ENCODE results near the gene OR4D9.
A peak's percentile ranks its signal among the peaks of the same experiment; 100 is the strongest.
"Not testable (repeated sequence)": the region's sequence is repeated elsewhere in the genome, so short reads cannot be mapped to it uniquely, and the experiment has no call there.

Gene OR4D9
- 0.05 to 0.13 reads per million in 2 donors for total RNA-seq

DNA sequence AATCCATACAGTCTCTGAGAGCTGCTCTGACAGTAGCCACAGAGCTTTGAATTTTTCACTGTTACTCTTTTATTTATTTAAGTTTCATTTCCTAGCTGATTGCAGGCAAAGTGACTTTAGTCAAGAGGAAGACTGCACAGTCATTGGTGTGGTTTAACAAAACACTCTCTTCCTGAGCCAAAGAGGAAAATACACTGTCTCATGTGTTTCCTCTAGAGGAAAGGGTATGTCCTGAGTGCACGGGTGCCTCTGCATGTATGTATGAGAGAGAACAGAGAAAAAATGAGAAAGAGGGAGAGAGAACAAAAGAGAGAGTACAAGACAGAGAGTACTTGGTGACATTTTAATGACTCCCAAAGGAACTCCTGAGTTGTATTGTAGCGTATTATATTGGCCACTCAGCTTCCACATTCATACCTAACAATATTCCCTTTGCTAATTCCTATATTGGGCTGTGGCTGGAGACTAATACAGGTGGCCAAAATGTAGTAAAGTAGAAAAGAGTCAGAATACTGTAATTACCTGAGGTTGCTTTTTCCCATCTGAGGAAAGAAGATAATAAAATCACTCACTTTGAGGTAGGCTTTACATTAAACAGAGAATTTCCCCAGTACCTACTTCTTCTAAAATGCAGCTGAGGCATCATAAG lies at the start of gene OR4D9:
TSS of gene OR4D9 (plus strand) at position 599 of the 649 bp plus-strand sequence. CDS start 3,374 bp downstream, outside the sequence.
- no peak for DNase-seq

DNA sequence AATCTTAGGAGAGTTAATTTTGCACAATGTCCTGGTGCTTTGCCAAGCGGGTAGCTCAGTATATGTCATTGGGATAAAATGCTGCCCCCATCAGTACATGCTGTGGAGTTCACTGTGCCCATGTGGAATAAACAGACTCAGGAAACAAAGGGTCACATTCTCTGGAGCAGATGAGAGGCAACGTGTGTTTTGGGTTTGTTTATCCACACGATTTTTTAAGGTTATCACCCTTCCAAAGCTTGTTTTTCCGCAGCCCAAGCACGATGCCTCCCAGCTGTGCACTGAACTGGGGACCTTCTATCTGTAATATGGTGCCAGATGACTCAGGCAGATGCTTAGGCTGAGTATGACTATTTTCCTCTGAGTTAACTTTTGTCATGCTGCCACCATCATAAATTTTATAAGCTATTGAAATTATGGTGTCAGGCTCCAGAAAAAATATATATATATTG lies 48.1 kb upstream of the OR4D9 start:
- DNase-seq: no peak

DNA sequence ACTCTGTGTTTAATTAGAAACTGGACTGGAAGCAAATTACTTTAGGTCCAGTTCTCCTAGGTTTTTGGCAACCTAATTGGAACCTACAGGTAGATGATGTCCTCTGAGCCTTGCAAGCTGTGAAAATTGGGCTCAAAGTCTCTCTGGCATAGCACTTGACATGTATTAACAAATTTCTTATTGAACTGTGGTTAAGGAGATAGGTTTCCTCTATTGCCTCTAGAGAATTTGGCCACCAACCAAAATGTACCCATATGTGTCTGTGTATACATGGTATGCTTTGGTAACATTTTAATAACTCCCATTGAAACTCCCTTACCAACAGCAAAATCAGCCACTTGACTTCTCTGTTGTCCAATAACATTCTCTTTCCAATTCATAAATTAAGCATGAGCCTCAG lies 38.3 kb upstream of the OR4D9 start, which contains the start of gene OR4D10:
TSS of gene OR4D10 (plus strand) at position 301 of the 400 bp plus-strand sequence. CDS start 4,115 bp downstream, outside the sequence.
- no peak for DNase-seq

DNA sequence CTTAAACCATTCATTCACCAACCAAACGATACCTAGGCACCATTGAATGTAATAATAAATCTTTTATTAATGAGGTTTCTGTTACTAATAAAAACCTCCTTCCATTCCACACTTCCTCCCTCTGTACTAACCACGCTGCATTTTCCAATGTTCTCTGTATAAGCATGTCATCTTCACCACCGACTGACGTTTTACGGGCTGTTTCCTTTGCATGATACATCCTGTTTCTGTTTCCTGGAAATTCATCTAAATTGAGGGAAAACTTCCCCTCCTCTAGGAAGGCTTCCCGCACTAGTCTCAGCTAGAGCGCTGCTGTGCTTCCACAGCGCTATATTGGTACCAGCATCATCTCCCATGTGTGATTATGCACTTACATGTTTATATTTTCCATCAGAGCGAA lies 36.2 kb upstream of the OR4D9 start:
- no peak for DNase-seq

DNA sequence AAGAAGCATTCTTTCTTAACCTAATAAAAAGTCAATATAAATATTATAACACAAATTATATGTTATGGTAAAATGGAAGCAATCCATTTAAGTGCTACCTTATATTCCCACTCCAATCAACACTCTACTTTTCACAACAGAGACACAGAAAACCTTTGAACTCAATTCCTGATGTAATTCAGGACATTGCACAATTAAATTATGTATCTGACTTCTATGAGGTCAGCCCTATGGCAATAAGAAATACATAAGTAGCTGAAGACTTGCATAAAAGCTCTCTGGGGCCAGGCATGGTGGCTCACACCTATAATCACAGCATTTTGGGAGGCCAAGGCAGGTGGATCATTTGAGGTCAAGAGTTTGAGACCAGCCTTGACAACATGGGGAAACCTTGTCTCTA lies 31.4 kb upstream of the OR4D9 start:
- DNase-seq: no peak

DNA sequence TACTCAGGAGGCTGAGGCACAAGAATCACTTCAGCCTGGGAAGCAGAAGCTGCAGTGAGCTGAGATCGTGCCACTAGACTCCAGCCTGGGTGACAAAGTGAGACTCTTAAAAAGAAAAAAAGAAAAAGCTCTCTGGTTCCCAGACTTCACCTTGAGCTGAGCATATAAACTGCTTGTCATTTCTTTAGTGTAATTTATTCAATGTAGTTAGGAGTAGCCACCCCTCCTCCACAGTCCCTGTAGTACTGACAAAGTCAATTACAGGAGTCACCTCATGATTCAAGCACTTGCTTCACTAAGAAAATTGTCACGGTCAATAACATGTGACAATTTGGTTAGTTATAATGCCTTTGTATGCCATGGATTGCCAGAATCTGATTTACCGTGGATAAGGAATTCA lies 31.0 kb upstream of the OR4D9 start:
- no peak for DNase-seq

DNA sequence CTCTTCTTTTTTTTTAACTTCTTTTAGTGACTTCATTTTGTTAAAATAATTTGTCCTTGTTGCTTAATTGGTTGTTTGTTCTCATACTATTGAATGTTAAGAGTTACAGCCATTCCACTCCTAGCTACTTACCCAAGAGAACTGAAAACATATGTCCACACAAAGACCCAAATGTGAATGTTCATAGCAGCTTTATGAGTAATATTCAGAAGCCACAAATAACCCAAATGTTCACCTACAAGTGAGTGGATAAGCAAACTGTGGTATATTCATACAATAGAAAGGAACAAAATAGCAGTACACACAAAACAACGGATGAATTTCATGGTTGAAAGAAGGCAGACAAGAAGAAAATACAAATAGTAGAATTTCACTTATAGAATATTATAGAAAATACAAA lies 9.4 kb upstream of the OR4D9 start:
- DNase-seq: no peak

DNA sequence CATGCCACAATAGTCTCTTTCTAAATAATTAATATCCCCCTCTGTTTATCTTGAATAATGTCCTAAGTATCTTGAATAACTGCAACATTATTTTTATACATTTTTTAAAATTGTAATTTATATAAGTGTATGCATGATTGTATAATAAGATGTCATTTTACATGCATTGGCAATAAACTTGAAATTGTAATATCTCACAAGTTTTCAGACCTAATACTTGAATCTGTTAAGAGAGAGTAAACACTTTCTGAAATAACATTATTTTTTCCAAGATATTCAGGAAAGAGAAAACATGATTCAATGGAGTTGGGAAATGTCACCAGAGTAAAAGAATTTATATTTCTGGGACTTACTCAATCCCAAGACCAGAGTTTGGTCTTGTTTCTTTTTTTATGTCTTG lies 8.1 kb upstream of the OR4D9 start, which contains the start of gene OR4D11:
TSS of gene OR4D11 (plus strand) at position 301 of the 400 bp plus-strand sequence. CDS start at position 301, 0 bp downstream.
- DNase-seq: no peak

DNA sequence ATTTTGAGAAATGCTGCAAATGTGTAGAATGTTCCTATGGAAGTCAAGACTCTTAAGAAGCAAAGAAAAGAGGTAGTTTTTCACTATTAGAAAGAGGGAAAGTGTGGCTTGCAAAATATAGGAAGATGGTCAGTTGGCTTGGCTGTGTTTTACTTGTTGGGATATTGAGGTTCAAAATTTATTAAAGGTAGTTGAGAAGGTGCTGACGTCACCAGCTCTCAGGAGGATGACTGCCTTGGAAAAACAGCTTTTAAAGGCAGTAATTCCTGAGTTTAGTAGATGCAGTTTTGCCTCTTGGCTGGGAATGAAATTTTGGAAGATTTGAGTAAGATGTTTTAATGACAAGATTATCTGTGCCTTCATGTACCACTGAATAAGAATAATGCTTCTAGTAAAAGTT lies 336 bp downstream of the OR4D9 start:
- no peak for DNase-seq

DNA sequence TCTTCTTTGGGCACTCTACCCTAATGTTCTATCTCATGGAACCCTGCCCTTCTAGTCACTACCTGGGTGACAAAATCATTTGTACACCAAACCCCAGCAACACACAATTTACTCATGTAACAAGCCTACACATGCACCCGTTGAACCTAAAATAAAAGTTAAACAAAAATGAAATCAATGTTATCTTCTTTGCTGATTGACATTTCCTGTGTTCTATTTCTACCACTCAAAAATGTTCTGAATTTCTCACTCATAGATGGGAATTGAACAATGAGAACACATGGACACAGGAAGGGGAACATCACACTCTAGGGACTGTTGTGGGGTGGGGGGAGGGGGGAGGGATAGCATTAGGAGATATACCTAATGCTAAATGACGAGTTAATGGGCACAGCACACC lies 8.8 kb downstream of the OR4D9 start:
- not testable (repeated sequence) for DNase-seq

DNA sequence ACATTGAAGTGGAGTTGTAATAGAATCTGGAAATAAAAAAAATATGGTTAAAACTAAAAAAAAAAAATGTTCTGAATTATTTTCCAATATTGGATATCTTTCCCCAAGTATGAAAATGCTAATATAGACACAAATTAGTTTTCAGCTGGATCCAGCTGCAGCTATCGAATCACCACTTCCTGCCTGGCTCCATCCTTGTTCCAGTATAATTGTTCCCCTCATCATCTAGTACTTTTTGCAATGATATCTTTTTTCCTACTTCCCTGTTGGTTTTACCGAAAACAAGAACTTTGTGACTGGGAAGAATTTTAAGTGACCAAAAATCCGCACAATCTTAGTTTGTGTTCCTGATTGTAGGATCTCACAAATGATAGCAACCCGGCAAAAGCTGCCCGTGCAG lies 9.4 kb downstream of the OR4D9 start:
- no peak for DNase-seq

DNA sequence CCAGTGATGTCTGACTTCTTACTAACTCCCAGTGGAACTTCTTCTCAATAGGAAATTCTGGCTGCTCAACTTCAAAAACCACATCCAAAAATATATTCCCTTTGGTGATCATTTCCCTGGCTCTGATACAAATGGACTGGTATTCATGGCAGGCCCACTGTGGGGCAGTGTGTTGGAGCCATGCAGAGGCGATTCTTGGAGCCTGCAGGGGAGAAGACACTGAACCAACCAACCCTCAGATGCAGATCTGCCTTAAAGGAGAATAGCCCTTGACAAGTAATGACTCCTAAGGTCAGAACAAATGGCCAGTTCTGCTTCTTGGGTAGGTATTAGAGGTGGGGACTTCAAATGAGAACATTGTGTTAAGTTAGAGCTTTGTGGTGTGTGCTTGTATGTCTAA lies 12.2 kb downstream of the OR4D9 start:
- DNase-seq: no peak

DNA sequence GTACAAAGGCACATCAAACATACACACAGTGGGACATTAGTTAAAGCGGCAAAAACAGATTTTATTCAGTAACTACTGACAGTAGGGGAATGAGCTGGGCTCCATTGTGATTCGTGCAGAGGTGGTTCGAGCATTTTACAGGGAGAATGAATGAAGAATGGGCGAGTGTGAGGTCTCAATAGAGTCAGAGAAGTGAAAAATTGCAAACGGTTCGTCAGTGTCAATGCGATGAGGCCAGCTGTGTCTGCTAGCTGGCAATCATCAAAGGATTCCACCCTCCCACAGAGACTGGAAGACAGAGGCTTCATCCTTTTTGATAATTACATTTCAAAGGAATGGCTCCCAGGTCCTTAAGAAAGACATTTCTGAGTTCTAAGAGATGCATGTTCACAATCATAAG lies 17.4 kb downstream of the OR4D9 start:
- DNase-seq: no peak

DNA sequence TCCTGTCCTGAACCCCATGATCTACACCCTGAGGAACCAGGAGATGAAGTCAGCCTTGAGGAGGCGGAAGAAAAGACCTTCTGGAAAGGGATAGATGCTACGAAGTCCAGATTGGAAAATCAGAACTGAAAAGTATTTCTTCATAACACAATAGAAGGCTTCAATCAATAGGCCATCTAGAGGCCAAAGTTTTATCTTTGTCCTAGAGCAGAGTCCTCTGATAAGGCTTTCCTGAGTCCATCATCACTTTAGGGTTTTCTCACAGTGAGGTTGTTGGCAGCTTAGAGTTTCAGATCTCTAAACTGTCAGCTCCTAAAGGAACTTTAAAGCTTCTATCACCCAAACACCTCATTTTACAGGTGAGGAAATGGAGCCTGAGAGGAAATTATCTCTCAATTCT lies 21.3 kb downstream of the OR4D9 start:
- DNase-seq: no peak

DNA sequence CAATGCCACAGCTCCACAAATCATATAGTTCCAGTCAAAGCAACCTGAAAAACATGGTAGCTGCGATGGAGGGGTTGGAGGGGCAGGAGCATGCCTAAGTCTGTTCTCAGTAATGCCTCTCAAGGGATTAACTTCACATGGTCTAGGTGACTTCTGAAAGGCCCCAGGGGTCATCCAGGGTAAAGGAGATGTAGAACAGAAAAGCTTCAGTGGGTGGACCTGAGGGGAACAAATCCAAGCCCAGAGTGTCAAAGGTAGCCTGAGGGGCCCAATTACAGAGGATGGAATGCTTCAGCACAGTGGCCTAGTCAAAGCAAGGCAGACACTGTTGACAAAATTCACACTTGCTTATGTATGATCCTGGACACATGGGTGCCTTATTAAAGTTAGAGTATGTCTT lies 23.3 kb downstream of the OR4D9 start:
- no peak for DNase-seq

DNA sequence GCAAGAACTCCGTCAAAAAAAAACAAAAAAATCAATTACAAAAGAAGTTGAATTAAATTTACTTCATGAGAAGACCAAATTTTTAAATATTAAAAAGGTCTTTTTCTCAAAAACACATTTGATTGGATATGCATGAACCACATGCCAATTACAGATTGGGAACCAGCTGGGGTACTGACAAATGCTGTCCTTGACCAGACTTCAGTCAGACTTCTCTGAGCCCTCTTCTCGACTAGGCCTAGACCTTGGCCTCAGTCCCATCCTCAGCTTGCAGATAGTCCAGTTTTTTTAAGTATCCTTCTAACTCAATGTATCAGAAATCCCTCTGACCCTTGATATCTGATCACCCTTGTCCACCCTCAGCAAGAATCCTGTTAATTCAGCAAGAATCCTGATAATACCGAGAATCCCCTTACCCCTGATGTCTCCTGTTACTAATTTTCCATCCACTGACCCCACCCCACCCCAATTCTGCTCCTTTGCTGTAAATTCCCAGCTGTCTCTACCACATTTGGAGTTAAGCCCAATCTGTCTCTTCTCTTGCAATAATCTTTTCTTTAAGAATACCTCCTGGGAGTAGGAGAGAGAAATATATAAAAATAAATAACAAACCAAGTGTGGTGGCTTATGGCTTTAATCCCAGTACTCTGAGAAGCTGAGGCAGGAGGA lies 30.9 kb downstream of the OR4D9 start:
- DNase-seq: no peak

DNA sequence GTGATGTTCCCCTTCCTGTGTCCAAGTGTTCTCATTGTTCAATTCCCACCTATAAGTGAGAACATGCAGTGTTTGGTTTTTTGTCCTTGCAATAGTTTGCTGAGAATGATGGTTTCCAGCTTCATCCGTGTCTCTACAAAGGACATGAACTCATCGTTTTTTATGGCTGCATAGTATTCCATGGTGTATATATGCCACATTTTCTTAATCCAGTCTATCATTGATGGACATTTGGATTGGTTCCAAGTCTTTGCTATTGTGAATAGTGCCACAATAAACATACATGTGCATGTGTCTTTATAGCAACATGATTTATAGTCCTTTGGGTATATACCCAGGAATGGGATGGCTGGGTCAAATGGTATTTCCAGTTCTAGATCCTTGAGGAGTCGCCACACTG lies 32.4 kb downstream of the OR4D9 start:
- not testable (repeated sequence) for DNase-seq

DNA sequence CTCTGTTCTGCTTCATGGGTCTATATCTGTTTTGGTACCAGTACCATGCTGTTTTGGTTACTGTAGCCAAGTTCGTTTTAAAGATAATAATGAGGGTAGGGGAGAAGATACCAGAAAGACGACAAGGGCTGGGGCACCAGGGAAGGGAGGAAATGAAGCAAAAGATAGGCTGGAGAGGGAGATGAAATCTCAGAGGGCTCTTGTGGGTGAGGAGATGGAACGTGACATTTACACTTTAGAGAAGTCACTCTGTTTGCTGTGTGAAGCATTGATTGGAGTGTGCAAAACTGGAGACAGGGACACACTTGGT lies 33.5 kb downstream of the OR4D9 start:
- DNase-seq: no peak

DNA sequence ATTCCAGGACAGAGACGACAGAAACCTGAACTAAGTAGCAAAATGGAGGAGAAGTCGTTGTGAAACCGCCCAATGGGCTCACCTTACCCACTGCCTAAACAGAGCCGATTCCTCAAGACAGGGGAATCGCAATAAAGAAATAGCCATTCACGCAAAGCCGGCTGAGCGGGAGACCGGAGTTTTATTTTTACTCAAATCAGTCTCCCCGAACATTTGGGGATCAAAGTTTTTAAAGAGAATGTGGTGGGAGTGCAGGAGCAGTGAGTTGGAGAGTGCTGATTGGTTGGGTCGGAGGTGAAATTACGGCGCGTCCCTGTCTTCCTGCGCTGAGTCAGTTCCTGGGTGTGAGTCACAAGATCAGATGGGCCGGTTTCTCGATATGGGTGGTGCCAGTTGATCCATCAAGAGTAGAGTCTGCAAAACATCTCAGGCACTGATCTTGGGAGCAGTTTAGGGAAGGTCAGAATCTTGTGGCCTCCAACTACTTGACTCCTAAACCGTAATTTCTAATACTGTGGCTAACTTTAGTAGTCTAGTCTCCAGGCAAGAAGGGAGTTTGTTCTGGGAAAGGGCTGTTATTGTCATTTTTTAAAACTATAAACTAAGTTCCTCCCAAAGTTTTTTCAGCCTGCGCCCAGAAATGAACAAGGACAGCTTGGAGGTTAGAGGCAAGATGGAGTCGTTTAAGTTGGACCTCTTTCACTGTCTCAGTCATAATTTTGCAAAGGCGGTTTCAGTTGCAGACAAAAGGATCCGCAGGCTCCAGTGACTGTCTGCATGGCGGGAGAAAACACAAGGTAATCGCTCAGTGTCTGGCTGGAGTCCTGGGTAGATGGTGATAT lies 34.1 kb downstream of the OR4D9 start:
- no peak for DNase-seq

DNA sequence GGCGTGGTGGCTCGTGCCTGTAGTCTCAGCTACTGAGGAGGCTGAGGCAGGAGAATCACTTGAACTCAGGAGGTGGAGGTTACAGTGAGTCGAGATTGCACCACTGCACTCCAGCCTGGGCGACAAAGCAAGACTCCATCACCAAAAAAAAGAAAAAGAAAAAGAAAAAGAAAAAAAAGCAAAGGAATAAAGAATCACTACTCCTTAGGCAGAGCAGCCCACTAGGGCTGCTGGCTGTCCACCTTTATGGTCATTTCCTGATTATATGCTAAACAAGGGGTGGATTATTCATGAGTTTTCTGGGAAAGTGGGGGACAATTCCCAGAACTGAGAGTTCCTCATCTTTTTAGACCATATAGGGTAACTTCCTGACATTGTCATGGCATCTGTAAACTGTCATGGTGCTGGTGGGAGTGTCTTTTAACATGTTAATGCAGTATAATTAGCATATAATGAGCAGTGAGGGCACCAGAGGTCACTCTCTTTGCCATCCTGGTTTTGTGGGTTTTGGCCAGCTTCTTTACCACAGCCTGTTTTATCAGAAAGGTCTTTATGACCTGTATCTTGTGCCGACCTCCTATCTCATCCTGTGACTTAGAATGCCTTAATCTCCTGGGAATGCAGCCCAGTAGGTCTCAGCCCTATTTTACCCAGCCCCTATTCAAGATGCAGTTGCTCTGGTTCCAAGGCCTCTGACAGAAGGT lies 36.4 kb downstream of the OR4D9 start:
- DNase-seq: not testable (repeated sequence)

DNA sequence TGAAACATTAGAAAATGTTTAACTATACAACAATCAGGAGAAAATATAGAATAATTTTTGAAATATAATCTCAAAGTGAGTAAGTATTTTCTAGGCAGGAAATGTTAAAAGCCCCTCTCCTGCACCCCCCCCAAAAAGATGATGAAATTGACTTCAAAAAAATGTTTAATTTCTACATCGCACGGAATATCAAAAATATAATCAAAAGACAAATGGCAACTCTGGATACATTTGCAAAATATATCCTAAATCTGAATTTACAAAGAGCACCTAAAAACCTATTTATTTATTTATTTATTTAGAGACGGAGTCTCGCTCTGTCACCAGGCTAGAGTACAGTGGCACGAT lies 36.9 kb downstream of the OR4D9 start:
- no peak for DNase-seq

DNA sequence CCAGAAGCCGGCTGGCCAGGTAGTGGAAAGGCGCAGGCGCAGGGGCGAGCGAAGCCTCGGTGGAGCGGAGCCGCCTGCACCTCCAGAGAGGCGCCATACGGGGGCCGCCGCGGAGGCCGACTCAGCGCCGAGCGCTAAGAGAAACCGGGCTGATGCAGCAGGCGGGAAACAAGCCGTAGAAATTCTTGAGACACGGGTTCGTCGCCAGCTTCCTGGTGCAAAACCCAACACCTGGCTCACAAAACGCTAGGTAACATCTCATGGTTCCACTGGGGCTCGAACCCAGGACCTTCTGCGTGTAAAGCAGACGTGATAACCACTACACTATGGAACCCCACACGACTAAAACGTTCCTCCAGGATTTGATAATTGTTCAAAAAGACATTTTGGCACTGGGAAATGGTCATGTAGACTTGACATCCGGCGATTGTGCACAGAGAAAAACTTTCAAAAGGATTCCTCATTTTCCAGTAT lies 39.1 kb downstream of the OR4D9 start:
- DNase-seq: peak; percentile 64

Measured in activated gamma-delta T cell (primary cell).